Panc1 (cell line): ENCODE results near the gene DARS2. TPM values are rescaled to one million over a fixed set of nuclear protein-coding genes. Genes with fewer than 3 reads are reported as not detected.

Experiments used
- ATAC-seq: fragments of 200-7000 bp; cut with Tn5 transposase; 2 replicates; pipeline ENCODE4 v1.9.1; 2020; ENCODE audit warnings: mild to moderate bottlenecking, moderate library complexity
- BruUV-seq: library from RNA; stranded (reverse); fragments of 400-500 nt; replicated peaks from 2 replicates; lab custom pipeline; 2021; lab: Mats Ljungman, UMichigan
- CTCF ChIA-PET: fragments of 300-600 bp; sonication (Branson Sonifier 250); formaldehyde crosslinking; loops from one replicate; lab custom pipeline; 2022; ENCODE audit warnings: antibody characterized with exemption; lab: Charles Lee
- POLR2A ChIA-PET: fragments of 300-600 bp; sonication (Branson Sonifier 250); formaldehyde crosslinking; loops from one replicate; lab custom pipeline; 2022; ENCODE audit warnings: antibody characterized with exemption; lab: Charles Lee
- DNase-seq: peaks from one replicate; pipeline ENCODE4 v3.0.0-alpha.2; 2010; ENCODE audit warnings: low read depth, low spot score
- H3K27ac ChIP-seq: 2 replicates; pipeline ENCODE4 v1.5.1; 2011; ENCODE audit warnings: mild to moderate bottlenecking, low read length, inconsistent platforms
- H3K27me3 ChIP-seq: fragments of 200-500 bp; sonication (Bioruptor generic); 2 replicates; pipeline ENCODE4 v1.6.0; 2014; ENCODE audit warnings: low read length, inconsistent platforms; ENCODE audit not compliant: control insufficient read depth, insufficient read depth
- H3K36me3 ChIP-seq: fragments of 200-500 bp; sonication (Bioruptor generic); 2 replicates; pipeline ENCODE4 v1.5.1; 2014; ENCODE audit warnings: inconsistent platforms, mild to moderate bottlenecking, low read length, moderate library complexity; ENCODE audit not compliant: control insufficient read depth, insufficient read depth
- H3K4me1 ChIP-seq: 2 replicates; pipeline ENCODE4 v1.5.1; 2011; ENCODE audit warnings: inconsistent platforms, mild to moderate bottlenecking, low read length, moderate library complexity; ENCODE audit not compliant: control insufficient read depth, insufficient read depth
- H3K4me3 ChIP-seq, 2 experiments: 2 replicates each; pipeline ENCODE4 v1.5.1; 2011 to 2012; ENCODE audit warnings: low read depth in 2 of 2, low read length in 2 of 2, mild to moderate bottlenecking in 2 of 2, inconsistent platforms in 1 of 2, moderate library complexity in 1 of 2
- H3K9me3 ChIP-seq: fragments of 200-500 bp; sonication (Bioruptor generic); 2 replicates; pipeline ENCODE4 v1.5.1; 2014; ENCODE audit warnings: low read depth, mild to moderate bottlenecking, inconsistent platforms, low read length, moderate library complexity; ENCODE audit not compliant: control insufficient read depth, insufficient read depth
- CTCF ChIP-seq: fragments of 450-650 bp; IDR thresholded peaks from 2 replicates; pipeline ENCODE4 v1.5.1; 2017; ENCODE audit warnings: mild to moderate bottlenecking
- POLR2AphosphoS5 ChIP-seq: IDR thresholded peaks from 2 replicates; pipeline ENCODE4 v1.6.1; 2012; ENCODE audit warnings: mild to moderate bottlenecking, low read depth, low read length, moderate library complexity
- REST ChIP-seq, 2 experiments: IDR thresholded peaks; 2 replicates each; pipeline ENCODE4 v1.6.1; 2011 to 2012; ENCODE audit warnings: low read depth in 2 of 2, control low read depth in 1 of 2, low read length in 1 of 2, mild to moderate bottlenecking in 1 of 2, moderate library complexity in 1 of 2; ENCODE audit not compliant: insufficient read depth in 1 of 2
- SIN3A ChIP-seq: IDR thresholded peaks from 2 replicates; pipeline ENCODE4 v1.6.1; 2012; ENCODE audit warnings: low read depth, mild to moderate bottlenecking, low read length, moderate library complexity, borderline replicate concordance; ENCODE audit not compliant: insufficient read depth
- TCF7L2 ChIP-seq: IDR thresholded peaks from 2 replicates; pipeline ENCODE4 v1.6.1; 2011; ENCODE audit warnings: mild to moderate bottlenecking, low read depth, low read length, inconsistent platforms
- in situ Hi-C: cut with HindIII; loops from 2 replicates; pipeline ENCODE4 v1.10.0; 2016; ENCODE audit warnings: low sequenced_read_pairs, low pct_unique_long_range_greater_than_20kb
- intact Hi-C: fragments of 100-400 bp; cut with micrococcal nuclease; formaldehyde crosslinking; loops from one replicate; pipeline ENCODE4 v1.10.0; 2022; ENCODE audit not compliant: unreplicated experiment
- total RNA-seq: library from RNA; stranded (reverse); gene quantifications from one replicate; pipeline ENCODE4 v1.2.1, GENCODE V29; 2021; ENCODE audit not compliant: unreplicated experiment

Gene DARS2
- total RNA-seq, 1 experiment from 2014 or later = 28.8 TPM

GRCh38 chr1:173870252-173871075 lies 46.0 kb downstream of the DARS2 start:
- ATAC-seq (no peak), DNase-seq (no peak)
- H3K36me3 ChIP-seq = peaks cover 22% of the 10 kb centered on the region
- no peaks in the 10 kb centered on the region for H3K9me3 ChIP-seq
- in situ Hi-C loops (no loop called here), intact Hi-C loops (no loop called here)
- TF ChIP-seq TCF7L2 (no peak), SIN3A (no peak), REST (IDR thresholded peaks at IDR 0.05; ENCODE audit: insufficient read depth in 1 of 2, low read depth in 2 of 2, low read length in 1 of 2) (no peak), CTCF (no peak), POLR2AphosphoS5 (no peak)
- no TSS peak for BruUV-seq
- no peaks in the 10 kb centered on the region for H3K27me3 ChIP-seq
- POLR2A ChIA-PET = no interaction called here
- H3K4me1 ChIP-seq = peaks cover 16% of the 10 kb centered on the region
- H3K27ac ChIP-seq = no peak overlapping the region
- H3K4me3 ChIP-seq = no peak overlapping the region
- CTCF ChIA-PET = no interaction called here

- Histone ChIP-seq H3K4me1 (peaks cover 9% of the 10 kb centered on the region), H3K27ac (no peak overlapping the region), H3K4me3 (no peak overlapping the region), H3K27me3 (no peaks in the 10 kb centered on the region), H3K9me3 (no peaks in the 10 kb centered on the region), H3K36me3 (peaks cover 16% of the 10 kb centered on the region)
- no peak for ATAC-seq
- CTCF ChIA-PET = no interaction called here
- intact Hi-C loops (no loop called here), in situ Hi-C loops (no loop called here)
- DNase-seq = no peak
- TF ChIP-seq TCF7L2 (no peak), REST (IDR thresholded peaks at IDR 0.05; ENCODE audit: insufficient read depth in 1 of 2, low read depth in 2 of 2, low read length in 1 of 2) (no peak), SIN3A (no peak), POLR2AphosphoS5 (no peak), CTCF (no peak)
- POLR2A ChIA-PET = no interaction called here
- no TSS peak for BruUV-seq
Observed at GRCh38 chr1:173871091-173871490, 46.6 kb downstream of the DARS2 start.
